Right renal pelvis (tissue), 4 donors: ENCODE data around the gene ITGA3. TPM values are rescaled to one million over a fixed set of nuclear protein-coding genes. Genes with fewer than 3 reads are reported as not detected.

Source experiments
- DNase-seq, 4 donors: peaks; one replicate each; pipeline ENCODE4 v3.0.0-alpha.2; 2013; ENCODE audit warnings: low read depth in 4 of 4, low spot score in 3 of 4, missing footprints in 1 of 4
- polyA plus RNA-seq, 4 donors: library from polyadenylated mRNA; unstranded; fragments of 120-200 nt; gene quantifications; one replicate each; pipeline ENCODE4 v1.2.1, GENCODE V29; 2013; ENCODE audit not compliant: insufficient read length in 4 of 4

Gene ITGA3
- polyA plus RNA-seq, 4 donors = 97.9 to 123 (median 102) TPM

GRCh38 chr17:50090971-50091917, 35.3 kb downstream of the ITGA3 start:
- DNase-seq = no peak

- DNase-seq = no peak
These were observed 36.0 kb downstream of the ITGA3 start for GRCh38 chr17:50091918-50092285.

DNA sequence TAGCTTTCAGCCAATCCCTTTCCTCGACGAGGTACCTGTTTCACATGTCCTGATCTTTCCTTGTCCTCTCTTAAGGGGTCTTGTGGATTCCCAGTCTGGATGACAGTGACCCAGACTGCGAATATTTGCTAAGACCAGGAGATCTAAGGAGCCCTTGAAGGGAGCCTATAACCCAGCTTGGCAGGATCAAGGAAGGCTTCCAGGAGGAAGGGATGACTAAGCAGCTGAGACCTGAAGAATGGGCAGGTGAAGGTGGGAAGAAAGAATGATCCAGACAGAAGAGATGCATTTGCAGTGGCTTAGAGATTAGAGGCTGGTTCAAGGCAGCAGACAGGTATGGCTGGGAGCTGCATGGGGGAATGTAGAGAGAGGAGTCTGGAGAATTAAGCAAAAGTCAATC, 37.3 kb downstream of the ITGA3 start:
- DNase-seq = no peak

DNA sequence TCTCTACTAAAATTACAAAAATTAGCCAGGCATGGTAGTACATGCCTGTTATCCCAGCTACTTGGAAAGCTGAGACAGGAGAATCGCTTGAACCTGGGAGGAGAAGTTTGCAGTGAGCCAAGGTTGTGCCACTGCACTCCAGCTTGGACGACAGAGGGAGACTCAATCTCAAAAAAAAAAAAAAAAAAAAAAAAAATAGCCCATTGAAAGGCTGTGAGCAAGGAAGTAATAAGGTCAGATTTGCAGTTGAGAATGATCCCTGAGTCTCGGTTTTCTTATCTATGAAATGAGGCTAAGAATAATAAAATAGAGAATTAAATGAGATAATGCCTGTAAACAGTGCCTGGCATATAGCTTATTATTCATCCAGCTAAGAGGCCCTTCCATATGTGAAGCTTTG, 37.9 kb downstream of the ITGA3 start:
- no peak for DNase-seq

GRCh38 chr17:50094243-50094752, 38.4 kb downstream of the ITGA3 start:
- peak; percentile 85 to 96 (median 90) for DNase-seq

- DNase-seq = peak; percentile 84 to 95 (median 92)
These were observed 39.1 kb downstream of the ITGA3 start, which contains the start of gene PDK2 for GRCh38 chr17:50094753-50095619. Gene PDK2, plus strand, starts transcription at chr17:50095351. Its CDS starts 85 bp downstream, at chr17:50095436.

- no peak for DNase-seq
These were observed 39.7 kb downstream of the ITGA3 start for GRCh38 chr17:50095626-50096037.

DNA sequence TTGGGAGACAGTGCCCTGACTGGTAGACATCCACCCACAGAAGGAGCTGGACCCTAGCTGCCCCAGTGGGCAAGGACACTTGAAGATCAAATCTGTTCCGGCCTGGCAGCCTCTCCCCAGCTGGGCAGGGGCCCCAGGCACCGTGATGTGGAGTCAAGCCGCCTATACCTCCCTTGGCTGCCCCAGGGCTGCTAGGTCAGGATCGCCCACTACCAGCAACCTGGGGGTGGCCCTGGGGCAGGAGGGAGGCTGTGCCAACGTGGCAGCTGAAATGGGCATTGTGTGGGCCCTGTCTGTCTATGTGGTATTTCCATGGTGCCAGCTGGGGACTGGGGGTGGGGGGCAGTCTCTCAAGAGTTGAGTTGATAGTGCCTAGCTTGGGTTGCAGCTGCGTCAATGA, 40.2 kb downstream of the ITGA3 start:
- DNase-seq = no peak

- no peak for DNase-seq
These were observed 40.8 kb downstream of the ITGA3 start for GRCh38 chr17:50096758-50097157.

GRCh38 chr17:50097455-50097854, 41.5 kb downstream of the ITGA3 start:
- DNase-seq = no peak

GRCh38 chr17:50097926-50098325, 42.0 kb downstream of the ITGA3 start:
- DNase-seq = no peak

DNA sequence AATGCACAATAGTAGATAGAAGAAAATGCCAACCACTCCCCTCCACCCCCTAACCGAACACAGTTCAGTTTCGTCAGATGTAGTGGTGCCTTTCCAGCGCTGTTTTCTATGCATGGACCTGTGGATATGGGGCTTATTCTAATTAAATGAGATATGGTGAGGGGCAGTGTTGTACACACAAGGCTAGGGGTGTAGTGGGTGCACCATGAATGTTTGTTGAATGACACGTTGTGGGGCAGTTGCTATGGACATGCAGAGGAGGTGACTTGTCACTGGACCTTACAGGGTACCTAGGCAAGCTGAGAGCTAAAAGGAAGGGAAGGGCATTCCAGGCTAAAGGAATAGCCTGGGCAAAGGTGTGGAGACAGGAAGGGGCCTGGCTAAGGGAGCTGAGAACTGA, 42.7 kb downstream of the ITGA3 start:
- no peak for DNase-seq

DNA sequence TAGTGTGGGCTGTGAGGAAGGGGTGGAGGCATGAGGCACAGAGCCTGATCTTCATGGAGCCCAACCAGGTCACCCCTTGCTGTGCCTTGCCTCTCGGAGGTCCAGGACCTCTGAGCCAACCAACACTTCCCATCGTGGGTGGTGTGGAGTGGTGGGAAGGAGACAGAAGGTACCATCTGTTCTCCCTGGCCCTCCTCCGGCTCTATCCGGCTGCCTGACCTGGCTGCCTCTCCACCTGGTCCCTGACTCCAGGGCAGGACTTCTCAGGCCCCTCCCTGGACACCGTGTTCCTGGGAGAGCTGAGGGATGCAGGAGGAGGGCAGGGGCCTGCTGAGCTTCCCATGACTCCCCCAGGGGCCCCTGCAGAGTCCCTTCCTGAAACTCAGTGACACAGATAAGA, 43.1 kb downstream of the ITGA3 start:
- no peak for DNase-seq

DNA sequence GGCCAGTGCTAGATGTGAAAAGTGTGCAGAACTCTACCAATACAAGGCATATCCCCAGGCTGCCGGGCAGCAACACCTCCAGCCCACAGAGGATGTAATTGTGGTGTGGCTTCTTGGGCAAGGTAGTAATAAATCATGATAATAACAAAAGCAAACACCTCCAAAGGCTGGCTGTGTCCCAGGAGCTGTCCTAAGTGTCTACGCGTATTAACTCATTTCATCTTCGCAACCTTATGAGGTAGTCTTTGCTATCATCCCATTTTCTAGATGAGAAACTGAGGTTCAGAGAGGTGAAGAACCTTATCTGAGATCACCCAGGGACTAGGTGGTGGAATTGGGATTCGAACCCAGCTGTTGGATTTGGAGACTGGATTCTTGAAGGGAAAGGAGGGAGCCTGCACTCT, 44.6 kb downstream of the ITGA3 start:
- no peak for DNase-seq

DNA sequence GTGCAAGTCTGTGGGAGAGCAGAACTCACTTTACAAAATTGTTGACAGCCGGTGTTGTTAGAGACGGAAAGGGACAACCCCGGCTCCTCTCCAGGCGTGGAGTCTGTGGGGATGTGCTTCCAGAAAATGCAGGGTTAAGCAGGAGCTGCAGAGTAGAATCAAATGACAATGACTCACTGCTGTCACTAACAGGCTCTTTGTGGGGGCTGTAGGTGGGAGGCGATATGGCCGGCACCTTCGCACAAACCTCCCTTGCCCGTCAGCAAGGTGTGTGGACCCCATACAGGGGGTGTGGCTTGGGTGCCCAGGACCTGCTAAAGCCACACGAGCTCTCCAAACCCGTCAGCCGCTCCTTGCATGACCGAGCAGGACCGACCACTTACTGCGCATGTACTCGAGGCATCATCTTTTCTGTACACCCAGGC, 45.0 kb downstream of the ITGA3 start:
- no peak for DNase-seq

- DNase-seq = peak in 1 of 4 donors; percentile 45
These were observed 45.6 kb downstream of the ITGA3 start for GRCh38 chr17:50101346-50102163.

DNA sequence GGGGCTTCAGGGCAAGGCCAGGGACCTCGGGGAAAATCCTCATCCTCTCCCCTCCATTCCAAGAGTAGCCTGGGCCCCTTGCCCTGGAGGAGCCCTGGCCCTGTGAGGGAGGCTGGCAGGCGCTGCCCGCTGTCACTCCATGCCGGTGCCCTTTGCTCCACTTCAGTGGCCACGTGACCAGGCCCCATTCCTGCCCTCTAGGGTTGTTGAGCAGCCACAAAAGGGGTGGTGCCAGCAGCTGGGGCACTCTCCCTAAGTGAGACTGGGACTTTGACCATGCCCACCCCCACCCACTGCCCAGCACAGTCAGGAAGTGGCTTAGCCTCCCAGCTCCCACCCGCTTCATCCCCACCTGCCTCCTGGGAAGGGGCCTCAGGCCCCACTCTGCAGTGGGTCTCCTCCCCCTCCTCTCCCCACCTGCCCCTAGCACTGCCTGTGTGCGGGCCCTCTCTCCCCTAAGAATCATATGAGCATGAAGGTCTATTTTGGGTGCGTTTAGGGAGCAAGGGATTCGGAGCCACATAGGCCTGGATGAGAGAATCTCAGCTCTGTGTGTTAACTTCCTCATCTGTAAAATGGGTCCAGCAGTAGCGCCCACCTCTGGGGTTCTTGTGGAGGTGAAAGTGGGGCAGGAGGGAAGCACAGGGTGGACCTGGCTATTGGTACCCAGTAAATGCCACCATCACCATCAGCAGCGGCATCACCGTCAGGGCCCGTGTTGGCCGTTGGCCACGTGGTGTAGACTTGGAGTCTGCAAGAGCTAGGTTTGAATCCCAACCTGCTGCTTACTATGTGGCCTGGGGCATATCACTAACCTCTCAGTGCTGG, 46.5 kb downstream of the ITGA3 start:
- DNase-seq = peak in 1 of 4 donors; percentile 51

DNA sequence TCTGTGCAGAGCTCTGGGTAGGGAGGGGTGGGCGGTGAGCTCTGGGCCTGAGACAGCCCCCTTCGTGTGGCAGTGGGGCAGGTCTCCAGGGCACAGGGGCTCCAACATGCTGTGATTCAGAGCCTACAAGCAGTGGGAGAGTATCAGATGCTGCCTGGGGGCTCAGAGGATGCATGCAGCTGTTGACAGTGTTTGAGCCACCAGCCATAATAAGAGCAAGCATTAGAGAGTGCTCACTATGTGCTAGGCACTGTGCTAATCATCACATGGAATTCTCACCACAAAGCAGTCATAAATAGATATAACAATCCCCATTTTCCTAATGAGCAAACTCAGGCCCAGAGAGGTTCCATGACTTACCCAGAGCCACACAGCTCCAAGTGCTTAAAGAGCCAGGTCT, 47.3 kb downstream of the ITGA3 start:
- DNase-seq = no peak

DNA sequence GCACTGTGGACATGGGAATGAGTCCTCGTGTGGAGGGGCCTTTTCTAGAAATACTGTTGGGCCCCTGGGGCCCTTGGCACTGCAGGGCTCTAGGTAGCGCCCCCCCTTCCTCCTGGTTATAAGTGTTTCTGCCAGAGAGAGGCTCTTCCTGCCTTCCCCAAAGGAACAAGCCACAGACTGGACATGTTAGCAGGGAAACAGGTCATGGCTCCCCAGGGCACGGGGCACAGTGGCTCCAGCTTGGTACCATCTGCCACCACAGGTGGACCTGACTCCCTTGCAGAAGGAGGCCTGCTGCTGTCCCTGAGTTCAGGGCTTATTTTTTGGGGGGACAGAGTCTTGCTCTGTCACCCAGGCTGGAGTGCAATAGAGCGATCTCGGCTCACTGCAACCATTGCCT, 48.0 kb downstream of the ITGA3 start:
- no peak for DNase-seq
